GM13977 (cell line): ENCODE measurements around the gene MLLT3.

Source experiments
- DNase-seq: peaks from one replicate; pipeline ENCODE4 v3.0.0; 2012; ENCODE audit warnings: low spot score
- in situ Hi-C: fragments of 300-500 bp; cut with MboI; formaldehyde crosslinking; loops from one replicate; pipeline ENCODE4 v1.12.0; 2022; ENCODE audit warnings: low sequenced_read_pairs, low pct_unique_long_range_greater_than_20kb, mixed read lengths, inconsistent platforms; ENCODE audit not compliant: unreplicated experiment
- TF ChIP-seq, protein P1 (sequence below): IDR thresholded peaks from 2 replicates; pipeline ENCODE4 v1.5.1; 2012; ENCODE audit warnings: mild to moderate bottlenecking, control low read depth; ENCODE audit not compliant: insufficient read depth; ENCODE audit errors: extremely low read depth, missing control alignments

Gene MLLT3

DNA sequence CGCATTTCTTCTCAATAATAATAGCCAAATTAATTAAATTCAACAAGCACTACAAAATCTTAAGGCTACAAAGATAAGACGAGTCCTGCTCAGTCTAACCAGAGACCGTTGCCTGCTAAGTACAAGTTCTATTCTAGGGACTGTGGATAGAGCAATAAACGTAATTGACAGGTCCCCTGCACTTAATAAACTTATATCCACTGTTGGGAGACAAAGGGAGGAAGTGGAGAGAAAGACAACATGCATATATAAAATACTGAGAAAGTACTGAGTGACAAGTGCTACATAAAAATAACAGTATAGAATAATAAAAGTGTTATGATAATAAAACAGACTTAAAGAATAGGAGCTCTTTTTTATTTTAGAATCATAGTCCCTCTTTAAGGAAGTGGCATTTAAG is 158.1 kb downstream of the MLLT3 start:
- in situ Hi-C loops, result no loop called here
- TF ChIP-seq, protein P1, sequence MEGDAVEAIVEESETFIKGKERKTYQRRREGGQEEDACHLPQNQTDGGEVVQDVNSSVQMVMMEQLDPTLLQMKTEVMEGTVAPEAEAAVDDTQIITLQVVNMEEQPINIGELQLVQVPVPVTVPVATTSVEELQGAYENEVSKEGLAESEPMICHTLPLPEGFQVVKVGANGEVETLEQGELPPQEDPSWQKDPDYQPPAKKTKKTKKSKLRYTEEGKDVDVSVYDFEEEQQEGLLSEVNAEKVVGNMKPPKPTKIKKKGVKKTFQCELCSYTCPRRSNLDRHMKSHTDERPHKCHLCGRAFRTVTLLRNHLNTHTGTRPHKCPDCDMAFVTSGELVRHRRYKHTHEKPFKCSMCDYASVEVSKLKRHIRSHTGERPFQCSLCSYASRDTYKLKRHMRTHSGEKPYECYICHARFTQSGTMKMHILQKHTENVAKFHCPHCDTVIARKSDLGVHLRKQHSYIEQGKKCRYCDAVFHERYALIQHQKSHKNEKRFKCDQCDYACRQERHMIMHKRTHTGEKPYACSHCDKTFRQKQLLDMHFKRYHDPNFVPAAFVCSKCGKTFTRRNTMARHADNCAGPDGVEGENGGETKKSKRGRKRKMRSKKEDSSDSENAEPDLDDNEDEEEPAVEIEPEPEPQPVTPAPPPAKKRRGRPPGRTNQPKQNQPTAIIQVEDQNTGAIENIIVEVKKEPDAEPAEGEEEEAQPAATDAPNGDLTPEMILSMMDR, result no peak
- no peak for DNase-seq

DNA sequence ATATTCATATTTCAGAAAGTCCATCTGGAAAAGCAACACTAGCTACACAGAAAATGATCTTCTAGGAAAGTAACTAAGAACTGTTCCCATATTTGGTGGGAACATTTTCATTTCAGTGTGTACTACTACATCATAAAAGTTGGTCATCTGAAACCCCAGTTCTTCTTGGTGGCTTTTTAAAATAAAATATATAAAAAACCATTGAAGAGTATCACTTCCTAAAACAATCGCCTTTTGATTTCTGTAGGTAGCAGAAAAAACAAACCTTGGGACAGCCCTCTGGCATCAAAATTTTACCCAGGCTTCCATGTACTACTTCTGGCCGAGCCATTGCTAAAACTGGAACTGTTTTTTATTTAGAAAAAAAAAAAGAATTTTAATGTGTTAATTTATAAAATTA is 158.5 kb downstream of the MLLT3 start:
- TF ChIP-seq, protein P1, result no peak
- DNase-seq, result no peak
- in situ Hi-C loops, result no loop called here

DNA sequence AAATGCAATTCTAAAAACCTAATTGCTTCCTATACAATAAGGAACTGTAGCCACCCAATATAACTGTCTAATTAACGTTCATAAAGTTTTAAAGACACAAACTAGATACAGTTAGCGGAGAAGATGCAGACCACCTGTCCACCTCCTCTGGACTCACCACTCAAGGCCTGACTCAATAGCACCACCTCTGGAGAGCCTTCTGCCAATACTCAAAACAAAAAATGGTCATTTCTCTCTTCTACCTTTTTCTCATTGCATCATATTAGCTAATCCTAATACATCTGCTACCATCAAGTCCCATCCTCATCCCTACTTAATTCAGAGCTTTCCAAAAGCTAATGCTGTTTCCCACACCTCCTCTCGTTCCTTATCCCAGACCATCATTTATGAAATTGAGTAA is 159.9 kb downstream of the MLLT3 start:
- no peak for DNase-seq
- in situ Hi-C loops, result no loop called here
- TF ChIP-seq, protein P1, result no peak

DNA sequence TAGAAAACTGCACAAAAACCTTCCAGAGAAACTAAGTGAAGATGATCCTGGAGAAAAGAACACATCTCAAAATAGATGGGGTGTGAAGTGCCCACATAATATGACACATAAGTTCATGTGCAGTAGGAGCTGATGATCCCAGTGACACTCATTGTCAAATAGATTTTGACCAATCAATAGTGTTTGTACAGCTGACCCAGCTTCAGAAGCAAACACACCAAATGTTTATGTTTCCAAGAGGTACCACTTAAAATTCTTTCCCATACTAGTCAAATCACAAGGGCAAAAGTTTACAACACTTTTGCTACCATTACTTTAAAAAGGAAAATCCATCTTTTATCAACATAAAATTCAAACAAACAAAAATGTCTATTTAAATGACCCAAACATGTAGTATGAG is 175.0 kb downstream of the MLLT3 start:
- TF ChIP-seq, protein P1, result no peak
- in situ Hi-C loops, result no loop called here
- no peak for DNase-seq

DNA sequence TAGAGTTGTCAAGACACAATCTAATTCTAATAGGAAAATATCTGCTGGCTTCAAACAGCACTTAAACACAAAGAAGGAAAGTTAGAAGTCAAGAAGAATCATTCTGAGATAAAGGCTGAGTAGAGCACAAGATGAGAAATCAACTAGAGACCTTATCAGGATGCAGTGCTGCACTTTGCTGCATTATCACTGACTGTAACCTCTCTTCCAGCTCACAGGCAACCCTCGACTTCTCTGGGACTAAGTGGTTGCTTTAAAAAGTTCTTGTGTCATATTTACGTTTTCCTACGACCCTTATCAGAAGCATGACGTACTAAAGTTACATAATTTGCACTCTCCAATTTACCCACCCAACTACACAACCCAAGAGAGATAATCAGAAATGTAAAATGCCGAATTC is 176.1 kb downstream of the MLLT3 start:
- DNase-seq, result no peak
- TF ChIP-seq, protein P1, result no peak
- in situ Hi-C loops, result no loop called here

DNA sequence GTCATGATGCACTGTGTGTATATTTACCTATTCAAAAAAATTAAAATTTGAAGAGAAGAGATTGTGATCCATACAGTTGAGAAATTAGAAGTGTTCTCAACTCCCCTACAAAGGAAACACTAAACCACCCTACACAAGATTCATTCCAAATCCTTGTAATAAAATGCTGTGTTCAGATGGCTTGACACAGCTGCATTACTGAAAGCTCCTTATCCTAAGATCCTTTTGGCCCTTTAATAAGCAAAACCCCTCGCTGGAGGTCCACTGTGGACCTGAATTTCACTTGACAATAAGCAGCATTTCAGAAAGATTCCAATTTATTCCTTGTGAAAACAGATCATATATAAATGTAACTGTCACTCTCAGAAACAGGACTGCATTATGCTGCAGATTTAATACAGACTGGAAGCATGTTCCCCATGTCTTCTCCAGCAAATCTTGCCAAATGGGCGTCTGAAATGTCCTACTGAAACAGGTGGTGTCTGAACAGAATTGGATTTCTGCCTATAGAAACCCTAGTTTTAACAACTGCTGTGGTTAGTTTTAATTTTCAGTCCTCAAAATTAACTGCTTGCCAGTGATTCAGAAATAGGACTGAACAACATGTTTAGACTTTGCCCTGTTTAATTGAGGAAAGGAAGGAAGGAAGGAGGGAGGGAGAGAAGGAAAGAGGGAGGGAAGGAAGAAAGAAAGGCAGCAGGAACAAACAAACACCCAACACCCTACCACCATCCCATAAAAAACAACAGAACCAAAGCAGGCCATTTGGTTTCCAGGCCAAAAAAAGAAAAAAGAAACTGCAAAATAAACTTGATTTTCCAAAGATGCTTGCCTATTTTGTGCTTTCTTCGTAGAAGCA is 179.6 kb downstream of the MLLT3 start:
- TF ChIP-seq, protein P1, result no peak
- no peak for DNase-seq
- in situ Hi-C loops, result no loop called here
